DMS79 (cell line): ENCODE measurements around the gene INTS1.
"Not testable (repeated sequence)": the region's sequence is repeated elsewhere in the genome, so short reads cannot be mapped to it uniquely, and the experiment has no call there.

ENCODE experiments used
- DNase-seq: peaks from one replicate; lab custom pipeline; 2025; lab: John Stamatoyannopoulos, UW

Gene INTS1

DNA sequence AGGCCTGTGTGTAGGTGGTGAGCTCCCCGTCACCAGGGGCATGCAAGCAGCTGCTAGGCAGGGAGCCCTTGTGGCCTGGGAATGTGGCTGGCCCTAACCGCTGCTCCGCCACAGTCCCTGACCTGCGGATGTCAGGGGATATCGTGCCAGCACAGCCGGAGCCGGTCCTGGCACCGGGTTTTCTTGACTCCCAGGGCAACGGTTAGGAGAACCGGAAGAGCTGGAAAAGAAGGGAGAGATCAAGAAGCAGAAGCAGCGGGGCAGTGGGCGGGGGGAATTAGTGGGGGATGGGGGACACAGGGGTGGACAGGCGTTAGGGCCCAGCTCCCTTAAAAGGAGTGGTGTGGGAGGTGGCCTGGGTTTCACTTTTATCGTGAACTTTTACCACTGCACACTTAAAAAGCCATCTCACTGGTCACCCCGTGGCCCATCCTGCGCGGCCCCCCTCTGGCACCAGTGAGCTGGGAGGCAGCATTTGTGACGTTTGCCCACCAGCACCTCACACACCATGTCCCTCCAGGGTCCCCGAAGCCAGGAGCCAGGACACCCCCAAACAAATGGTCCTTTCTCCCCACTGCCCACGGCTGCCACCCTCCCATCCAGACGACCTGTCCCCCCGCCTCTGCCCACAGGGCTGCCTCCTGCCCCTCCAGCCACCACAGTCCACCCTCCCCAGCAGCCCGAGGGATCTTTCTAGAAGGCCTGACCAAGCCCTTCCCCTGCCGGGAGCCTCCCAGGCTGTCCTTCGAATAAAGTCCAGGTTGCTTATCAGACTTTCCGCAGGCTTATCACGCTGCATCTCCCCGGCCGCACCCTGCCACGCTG, 43.2 kb downstream of the INTS1 start:
- DNase-seq, result no peak

DNA sequence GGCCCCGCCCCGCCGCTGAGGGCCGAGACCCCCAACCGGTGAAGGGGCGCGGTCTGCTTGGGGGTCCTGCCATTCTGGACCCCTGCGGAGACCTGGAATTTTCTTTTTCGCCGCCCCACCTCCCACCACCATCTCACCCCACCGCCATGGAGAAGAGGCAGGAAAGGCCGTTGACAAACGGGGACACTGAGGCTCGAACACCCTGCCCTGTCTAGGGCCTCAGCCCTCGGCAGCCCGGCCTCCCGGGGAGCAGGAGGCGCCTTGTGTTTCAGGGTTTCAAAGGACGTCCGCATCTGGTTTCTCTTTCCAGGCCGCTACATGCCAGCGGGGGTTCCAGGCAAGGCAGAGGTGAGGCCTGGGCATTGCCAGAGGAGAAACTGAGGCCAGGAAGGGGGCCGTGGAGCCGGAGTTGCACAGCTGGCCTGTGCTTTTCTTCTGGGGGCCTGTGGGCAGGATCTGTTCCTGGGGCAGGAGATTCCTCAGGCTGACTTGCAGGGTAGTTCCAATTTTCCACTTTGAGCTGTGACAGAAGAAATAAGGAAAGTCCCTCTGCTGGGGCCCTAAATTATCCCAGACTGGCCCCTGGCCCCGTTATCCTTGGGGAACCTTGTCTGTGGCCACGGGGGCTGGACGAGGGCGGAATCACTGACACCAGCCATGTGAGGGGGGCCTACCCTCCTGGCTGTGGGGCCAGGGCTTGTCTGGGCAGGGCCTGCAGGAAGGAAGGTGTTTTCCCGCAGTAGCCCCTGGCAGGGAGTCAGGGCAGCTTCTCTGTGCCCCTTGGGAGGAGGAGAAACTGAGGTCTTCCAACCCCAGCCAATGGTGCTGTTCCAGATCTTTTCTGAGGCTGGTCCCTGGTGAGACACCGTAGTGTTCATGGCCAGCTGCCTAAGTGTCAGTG, 44.0 kb downstream of the INTS1 start:
- no peak for DNase-seq

DNA sequence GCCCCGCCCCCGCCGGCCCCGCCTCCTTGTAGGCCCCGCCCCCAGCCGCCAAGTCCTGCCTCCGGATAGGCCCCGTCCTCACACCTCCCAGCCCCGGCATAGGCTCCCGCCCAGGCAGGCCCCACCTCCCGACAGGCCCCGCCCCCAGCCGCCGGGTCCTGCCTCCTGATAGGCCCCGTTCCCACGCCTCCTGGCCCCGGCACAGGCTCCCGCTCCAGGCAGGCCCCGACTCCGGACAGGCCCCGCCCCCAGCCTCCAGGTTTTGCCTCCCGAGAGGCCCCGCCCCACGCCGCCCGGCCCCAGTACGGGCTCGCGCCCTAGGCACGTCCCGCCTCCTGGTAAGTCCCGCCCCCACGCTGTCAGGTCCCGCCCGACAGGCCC, 44.7 kb downstream of the INTS1 start:
- peak; percentile 91 for DNase-seq

DNA sequence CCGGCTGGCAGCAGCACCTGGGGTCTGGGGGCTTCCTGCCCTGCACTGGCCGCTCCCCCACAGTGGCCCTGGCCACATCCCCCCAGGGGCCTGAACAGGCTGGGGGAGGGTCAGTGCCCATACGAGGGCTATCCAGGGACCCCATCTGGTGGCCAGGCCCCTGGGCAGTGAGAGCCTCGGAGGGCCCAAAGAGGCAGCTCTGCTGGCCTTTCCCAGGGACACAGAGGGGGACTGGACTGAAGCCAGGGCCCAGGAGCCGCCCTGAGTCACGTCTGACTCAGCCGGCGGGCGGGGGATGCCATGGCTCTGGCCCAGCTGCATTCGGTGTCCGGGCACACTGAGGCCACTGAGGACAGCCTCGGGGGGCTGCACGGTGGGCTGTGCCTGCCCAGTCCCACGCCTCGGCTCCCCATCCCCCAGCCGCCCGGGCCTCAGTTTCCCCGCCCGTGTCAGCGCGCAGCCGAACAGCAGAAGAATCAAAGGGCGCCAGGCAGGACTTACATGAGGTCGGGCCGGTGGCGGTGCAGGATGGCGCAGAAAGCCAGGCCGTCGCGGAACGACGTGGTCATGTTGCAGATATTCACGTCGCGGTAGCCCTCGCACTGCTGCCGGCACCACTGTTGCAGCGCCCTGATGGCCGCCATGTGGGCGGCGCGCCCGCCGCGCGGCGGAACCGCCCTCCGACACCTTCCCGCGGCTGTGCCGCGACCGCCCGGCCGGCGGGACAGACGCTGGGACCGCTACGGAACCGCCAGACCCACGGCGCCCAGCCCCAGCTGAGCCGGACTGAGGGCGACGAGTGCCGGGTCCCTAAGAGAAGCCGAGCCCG, 45.3 kb downstream of the INTS1 start, which contains the start of gene MICALL2:
Gene MICALL2, minus strand, starts transcription at position 788 of the 829 bp plus-strand sequence. Its CDS starts 144 bp downstream, at position 644.
- no peak for DNase-seq

DNA sequence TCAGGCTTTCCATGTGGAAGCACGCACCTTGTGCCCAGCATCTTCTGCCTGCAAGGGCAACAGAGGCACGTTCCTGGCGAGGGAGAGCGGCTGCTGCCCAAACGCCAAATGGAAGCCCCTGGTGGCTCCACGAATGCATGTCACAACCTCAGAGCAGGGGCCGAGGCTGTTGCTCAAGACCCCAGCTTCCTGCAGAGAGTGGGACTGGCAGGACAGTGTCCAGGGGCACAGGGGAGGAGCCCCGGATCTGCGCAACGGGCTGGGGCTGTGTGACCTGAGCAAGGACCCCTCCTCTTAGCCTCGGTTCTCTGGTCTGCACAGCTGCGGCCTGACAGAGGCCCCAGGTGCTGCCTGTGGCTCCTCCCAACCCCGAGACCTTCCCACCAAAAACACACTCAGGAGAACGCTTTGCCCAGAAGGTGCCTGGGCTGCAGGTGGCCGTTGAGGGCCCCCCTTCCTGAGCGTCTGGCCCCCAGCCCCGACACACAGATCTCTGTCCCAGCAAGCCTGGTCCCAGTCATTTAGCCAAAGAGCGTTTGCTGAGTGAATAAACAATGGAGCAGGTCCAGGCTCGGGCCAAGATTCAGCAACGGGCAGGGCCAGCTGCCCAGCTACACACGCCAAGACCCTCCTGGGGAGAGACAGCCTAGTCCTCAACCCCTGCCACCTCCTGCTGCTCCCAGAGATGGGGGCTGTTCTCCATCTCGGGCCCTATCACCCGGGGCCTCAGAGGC, 46.1 kb downstream of the INTS1 start:
- no peak for DNase-seq

DNA sequence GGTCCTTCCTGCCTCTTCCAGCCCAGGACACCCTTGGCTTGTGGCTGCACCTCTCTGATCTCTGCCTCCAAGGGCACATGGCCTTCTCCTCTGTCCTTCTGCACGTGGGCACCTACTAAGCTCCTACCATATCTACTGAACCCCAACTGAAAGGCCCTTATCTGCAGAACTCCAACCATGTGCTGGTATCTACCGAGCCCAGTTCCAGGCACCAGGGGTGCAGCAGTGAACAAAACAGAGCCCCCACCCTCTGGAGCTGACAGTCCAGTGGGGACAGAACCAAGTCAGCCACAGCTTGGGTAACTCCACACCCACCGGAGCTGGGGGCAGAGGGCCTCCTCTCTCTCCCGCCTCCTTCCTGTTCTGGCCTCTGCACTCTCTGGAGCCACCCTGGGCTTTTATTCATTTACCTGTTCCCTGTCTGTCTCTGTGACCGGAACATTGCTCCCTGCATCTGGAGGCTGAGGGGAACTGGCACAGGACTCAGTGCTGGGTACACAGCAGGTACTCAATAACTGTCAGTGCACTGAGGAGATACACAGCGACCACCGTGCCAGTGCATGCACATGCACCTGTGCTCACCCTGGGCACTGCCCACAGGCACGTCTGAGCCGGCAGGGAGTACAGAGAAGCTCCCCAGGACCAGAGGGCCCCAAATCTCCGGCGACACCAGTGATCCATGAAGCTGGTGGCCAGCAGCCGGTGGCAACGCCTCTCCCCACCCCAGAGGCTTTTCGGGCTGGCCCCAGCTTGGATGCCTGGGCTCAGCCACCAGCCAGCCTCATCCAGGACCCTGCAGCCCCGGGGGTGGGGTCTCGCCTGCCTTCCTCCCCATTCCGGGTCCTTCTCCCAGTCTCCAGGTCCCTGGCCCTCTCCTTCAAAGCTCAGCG, 46.9 kb downstream of the INTS1 start:
- DNase-seq, result no peak

DNA sequence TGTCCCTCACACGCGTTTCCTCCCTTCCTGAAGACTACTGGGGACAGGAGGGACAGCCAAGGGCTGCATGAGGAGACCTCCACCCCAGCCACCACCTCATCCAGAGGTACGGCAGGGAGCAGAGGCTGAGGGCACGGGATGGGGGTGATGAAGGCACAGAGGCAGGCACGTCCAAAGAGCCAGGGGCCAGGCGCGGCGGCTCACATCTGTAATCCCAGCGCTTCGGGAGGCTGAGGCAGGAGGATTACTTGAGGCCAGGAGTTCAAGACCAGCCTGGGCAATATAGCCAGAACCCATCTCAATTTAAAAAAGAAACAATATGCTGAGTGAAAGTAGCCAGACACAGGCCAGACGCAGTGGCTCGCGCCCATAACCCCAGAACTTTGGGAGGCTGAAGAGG, 48.2 kb downstream of the INTS1 start:
- DNase-seq, result no peak

DNA sequence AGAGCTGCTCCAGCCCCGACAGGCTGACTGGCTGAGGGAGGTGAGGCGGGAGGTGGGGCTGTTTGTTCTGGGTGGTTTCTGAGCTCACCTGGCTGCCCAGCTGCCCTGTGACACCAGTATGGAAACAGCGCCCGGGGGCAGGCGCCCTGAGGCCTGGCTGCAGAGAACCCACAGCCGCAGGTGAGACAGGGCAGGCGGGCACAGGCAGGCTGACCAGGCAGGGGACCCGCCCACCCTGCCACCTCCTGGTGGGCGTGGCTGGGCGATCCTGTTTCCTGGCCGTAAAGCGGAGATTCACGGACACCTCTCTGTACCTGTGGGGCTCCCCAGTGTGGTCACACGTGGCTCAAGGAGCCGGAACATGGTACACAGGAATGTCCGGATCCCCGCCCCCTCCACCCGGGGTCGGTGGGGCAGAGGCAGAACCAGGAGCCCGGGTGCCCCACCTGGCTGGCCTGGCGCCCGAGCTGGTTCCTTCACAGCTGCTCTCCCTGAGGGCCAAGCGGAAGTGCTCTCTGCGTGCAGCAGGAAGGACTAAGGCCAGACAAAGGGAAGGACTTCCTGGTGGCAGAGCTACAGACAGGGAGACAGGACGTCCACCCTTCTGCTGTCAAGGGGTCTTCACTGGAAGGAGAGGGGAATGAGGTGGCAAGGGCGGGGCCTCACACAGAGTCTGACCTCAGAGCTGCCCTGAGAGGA, 48.8 kb downstream of the INTS1 start:
- DNase-seq, result no peak

DNA sequence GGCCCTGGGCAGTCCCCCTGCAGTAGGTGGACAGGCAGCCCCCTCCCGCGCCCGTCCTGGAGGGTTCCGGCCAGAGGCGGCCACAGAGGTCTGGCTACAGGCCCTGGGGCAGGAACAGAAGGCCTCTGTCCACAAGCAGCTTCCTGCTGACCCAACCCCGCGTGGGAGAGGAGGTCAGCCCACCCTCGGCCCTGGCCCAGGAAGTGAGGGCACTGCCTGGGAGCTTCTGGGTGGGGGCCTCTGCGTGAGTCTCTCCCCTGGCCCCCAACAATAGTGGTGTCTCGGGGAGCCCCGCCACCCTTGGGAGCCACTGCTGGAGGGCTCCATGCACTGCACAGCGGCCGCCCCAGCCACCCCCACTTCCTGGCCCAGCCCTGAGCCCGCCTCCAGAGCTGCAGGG, 49.6 kb downstream of the INTS1 start:
- no peak for DNase-seq

DNA sequence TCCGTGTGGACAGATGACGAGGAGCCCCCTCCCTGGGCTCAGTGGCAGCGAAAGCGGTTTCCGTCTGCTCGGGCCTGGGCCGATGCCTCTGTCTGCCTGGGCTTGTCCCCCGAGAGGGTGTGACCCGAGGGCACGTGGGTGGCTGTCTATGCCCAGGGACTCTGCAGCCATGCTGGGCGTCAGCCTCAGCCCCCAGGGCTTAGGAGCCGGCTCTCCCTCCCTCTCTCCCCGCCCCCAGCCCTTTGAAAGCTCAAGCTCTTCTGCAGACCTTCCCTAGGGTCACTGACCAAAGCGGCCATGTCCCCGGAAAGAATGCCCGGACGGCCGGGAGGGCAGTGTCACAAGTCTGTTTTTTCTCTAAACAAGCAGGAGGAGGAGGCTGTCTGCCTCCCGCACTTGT, 52.0 kb downstream of the INTS1 start:
- no peak for DNase-seq

DNA sequence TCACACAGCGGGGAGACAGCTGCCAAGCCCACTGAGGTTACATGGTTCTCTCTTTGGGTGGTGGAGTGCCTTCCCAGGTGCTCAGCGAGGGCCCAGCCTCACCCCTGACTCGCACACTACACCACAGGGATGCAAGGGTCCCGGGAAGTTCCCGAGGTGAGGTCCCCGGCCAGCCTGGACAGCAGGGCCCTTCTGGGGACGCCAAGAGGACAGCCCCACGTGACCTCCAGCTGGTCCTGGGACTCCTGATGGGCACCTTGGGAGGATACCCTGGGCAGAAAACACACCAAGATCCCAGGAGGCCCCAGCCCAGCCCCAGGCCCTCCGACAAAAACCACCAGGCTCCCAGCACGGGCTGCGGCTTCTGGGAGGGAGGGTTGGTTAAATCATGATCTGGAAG, 53.2 kb downstream of the INTS1 start:
- no peak for DNase-seq

DNA sequence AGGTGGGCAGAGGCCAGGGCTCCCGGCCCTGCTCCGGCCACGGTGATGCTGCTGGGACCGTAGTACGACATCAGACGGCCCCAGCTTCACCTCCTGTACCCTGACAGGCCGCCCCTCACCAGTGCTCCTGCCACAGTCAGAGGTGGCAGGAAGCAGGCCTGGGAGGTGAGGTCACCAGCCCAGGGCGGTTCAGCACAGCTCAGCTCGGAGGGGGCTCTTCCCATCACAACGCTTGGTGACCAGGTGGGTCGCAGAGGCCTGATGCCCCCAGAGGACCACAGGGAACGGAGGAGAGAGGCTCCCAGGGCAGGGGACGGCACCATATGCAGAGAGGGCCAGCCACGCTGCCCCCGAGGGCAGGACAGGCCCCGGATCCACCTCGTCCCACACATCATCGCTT, 53.8 kb downstream of the INTS1 start:
- no peak for DNase-seq

DNA sequence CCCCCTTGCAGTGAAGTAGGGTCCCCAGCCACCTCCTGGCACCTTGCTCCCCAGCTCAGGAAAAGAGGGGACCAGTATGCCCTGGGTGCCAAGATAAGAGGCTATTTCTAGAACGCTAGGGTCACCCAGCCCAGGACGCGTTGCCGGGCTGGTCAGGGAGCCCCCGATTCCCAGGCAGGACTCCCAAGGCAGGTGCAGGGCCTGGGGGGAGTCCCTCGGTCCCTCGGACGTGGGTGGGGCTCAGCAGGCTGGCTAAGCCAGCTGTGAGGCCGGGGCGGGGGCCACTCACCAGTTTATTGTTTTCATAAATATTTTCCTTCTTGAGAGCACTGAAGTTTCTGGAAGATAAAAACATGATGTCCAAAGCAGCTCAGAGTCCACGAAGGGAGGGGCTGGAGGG, 54.2 kb downstream of the INTS1 start:
- no peak for DNase-seq

DNA sequence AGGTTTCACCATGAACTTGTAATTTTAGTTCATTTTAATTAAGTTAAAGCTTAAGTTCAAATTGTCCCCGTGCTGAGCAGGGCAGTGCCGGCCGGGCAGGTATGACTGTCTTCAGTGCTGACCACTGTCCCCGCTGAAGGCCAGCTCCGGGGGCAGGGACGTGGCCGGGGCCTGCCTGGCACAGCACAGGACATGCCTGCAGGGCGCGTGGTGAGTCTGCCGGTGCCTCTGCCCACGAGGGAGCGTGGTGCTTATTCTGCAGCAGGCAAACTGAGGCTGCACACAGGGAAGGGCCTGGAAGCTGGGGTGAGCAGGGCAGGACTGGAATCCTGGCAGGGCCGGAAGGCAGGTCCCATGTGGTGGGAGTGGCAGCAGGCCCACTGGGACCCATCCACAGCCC, 54.7 kb downstream of the INTS1 start:
- no peak for DNase-seq

DNA sequence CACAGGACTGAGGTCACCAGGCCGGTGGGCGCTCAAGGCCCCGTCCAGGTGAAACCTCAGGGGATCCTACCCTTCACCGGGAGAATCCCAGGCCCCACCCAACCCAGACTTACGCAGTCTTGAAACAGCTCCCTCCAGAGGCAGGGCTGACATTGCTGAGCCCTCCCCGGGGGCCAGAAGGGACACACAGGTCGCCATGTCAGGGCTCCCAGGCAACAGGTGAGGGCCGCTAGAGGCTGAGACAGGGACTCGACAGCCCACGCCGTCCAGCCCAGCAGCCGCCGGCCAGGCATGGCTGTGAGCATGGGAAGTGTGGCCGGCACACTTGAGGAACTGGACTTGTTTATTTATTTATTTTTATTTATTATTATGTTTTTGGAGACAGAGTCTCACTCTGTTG, 55.2 kb downstream of the INTS1 start:
- DNase-seq, result no peak

DNA sequence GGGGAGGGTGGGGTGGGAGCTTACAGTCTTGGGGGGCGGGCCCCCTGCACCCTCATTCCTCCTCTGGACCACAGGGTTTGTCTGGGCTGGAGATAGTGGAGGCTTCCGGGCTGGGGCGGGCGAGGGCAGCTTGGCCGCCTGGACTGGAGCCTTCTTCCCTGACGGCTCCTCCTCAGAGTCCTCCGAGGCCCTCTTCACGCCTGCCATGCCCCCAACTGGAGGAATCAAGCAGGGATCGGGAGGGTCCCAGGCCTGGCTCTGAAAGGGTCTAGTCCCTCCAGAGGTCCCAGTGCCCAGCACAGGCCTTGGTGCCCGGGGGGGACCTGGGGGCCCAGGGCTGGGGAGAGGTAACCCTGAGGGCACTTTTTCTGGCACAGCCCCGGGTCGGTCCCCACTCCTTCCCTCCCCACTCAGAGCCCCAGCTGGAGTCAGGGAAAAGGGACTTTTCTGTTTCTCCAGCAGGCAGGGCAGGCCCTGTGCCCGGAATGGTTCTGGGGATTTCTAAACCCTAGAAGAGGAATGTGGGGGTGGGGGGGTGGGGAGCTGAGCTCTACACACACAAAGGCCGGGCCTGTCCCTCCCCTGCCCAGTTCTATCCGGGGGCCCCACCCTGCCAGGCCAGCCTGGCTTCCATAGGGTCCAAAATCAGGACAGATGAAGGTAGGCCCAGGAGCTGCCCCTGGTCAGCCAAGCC, 56.5 kb downstream of the INTS1 start:
- no peak for DNase-seq

DNA sequence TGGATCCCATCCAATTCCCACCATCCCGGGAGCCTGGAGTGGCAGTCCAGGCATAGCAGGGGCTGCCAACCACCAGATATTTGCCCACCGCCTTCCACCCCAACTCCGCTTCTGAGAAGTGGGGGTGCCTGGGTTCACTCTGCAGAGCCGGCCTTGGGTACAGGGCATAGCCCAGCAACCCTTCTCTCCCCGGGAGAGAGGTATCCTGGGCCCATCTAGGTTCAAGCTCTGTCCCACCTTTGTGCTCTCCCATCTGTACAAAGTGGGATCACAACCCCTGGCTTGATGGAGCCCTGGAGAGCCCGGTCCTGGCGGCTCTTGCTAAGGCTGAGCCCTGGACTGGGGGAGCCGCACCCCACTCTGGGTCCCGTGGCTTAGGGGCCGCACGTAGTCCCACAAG, 57.1 kb downstream of the INTS1 start:
- no peak for DNase-seq

DNA sequence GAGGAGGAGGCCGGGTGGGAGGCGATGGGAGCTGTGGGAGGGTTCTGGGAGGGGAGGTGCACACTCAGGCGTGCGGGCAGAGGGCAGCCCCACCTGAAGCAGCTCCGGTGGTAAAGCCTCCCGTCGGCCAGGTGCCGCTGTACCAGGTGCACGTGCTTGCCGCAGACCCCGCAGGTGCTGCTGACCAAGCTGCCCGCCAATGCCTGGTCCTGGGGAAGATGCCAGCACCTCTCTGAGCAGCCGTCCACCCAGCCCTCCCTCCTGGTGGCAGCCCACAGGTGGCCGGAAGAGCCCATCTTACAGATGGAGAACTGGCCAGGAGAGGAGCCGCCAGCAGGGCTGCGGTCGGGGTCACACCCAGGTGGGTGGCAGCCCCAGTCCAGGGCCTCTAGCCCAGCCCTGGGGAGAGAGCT, 57.6 kb downstream of the INTS1 start:
- no peak for DNase-seq

DNA sequence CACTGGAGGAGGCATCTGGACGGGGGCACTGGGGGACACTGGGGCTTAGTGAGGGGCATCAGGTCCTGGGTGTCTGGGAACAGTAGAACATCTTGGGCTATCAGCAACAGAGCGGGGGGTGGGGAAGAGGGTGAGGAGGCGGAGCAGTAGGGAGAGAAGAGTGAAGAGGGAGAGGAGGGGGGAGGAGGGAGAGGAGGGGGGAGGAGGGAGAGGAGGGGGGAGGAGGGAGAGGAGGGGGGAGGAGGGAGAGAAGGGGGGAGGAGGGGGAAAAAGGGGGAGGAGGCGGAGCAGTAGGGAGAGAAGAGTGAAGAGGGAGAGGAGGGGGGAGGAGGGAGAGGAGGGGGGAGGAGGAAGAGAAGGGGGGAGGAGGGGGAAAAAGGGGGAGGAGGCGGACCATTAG, 58.2 kb downstream of the INTS1 start:
- not testable (repeated sequence) for DNase-seq
